GM23338 (cell line): Measurements from ENCODE around the gene SMU1. TPM values are rescaled to one million over a fixed set of nuclear protein-coding genes. Genes with fewer than 3 reads are reported as not detected.

Experiments used
- ATAC-seq: fragments of 200-7000 bp; cut with Tn5 transposase; 3 replicates; pipeline ENCODE4 v1.9.1; 2020
- DNase-seq: peaks from one replicate; pipeline ENCODE4 v3.0.0-alpha.2; 2015; ENCODE audit warnings: low spot score
- H2AFZ ChIP-seq: fragments of 200-600 bp; sonication (generic); 2 replicates; pipeline ENCODE4 v1.8.0; 2016; ENCODE audit warnings: antibody characterized with exemption, mild to moderate bottlenecking, moderate library complexity
- H3F3A ChIP-seq: fragments of 200-600 bp; sonication (generic); replicated peaks from 2 replicates; pipeline ENCODE4 v1.8.0; 2017; ENCODE audit warnings: antibody characterized with exemption, mixed run types, low read depth
- H3K27ac ChIP-seq: fragments of 200-600 bp; sonication (generic); 2 replicates; pipeline ENCODE4 v1.6.1; 2016; ENCODE audit warnings: low read depth
- H3K27me3 ChIP-seq: fragments of 200-600 bp; sonication (generic); 2 replicates; pipeline ENCODE4 v1.8.0; 2016; ENCODE audit warnings: mild to moderate bottlenecking, mixed run types, moderate library complexity; ENCODE audit not compliant: insufficient read depth
- H3K36me3 ChIP-seq: fragments of 200-600 bp; sonication (generic); 2 replicates; pipeline ENCODE4 v1.8.0; 2016; ENCODE audit warnings: mild to moderate bottlenecking; ENCODE audit not compliant: insufficient read depth
- H3K4me1 ChIP-seq: fragments of 200-600 bp; sonication (generic); 2 replicates; pipeline ENCODE4 v1.8.0; 2016; ENCODE audit warnings: mild to moderate bottlenecking, moderate library complexity; ENCODE audit not compliant: insufficient read depth
- H3K4me2 ChIP-seq: fragments of 200-600 bp; sonication (generic); 2 replicates; pipeline ENCODE4 v1.7.1; 2017; ENCODE audit warnings: mixed run types
- H3K4me3 ChIP-seq: fragments of 200-600 bp; sonication (generic); 2 replicates; pipeline ENCODE4 v1.6.1; 2016; ENCODE audit warnings: mixed run types
- H3K79me2 ChIP-seq: fragments of 200-600 bp; sonication (generic); replicated peaks from 2 replicates; pipeline ENCODE4 v1.8.0; 2017; ENCODE audit warnings: mild to moderate bottlenecking; ENCODE audit not compliant: insufficient read depth
- H3K9me2 ChIP-seq: fragments of 200-600 bp; sonication (generic); 2 replicates; pipeline ENCODE4 v1.8.0; 2017; ENCODE audit not compliant: insufficient read depth
- H4K20me1 ChIP-seq: fragments of 200-600 bp; sonication (generic); replicated peaks from 2 replicates; pipeline ENCODE4 v1.8.0; 2017; ENCODE audit warnings: mild to moderate bottlenecking; ENCODE audit not compliant: insufficient read depth
- H3K27ac Mint-ChIP-seq: 2 replicates; pipeline ENCODE4 v1.8.0; 2020; ENCODE audit warnings: inconsistent platforms, mild to moderate bottlenecking, moderate library complexity, mixed read lengths
- H3K27me3 Mint-ChIP-seq: 3 replicates; pipeline ENCODE4 v1.8.0; 2022; ENCODE audit warnings: low read depth, mild to moderate bottlenecking, moderate library complexity, mixed read lengths, inconsistent platforms; ENCODE audit not compliant: insufficient read depth, poor library complexity
- H3K36me3 Mint-ChIP-seq: 3 replicates; pipeline ENCODE4 v1.8.0; 2021; ENCODE audit warnings: low read depth, mild to moderate bottlenecking, inconsistent platforms, moderate library complexity, mixed read lengths
- H3K4me1 Mint-ChIP-seq: 3 replicates; pipeline ENCODE4 v1.8.0; 2020; ENCODE audit warnings: mild to moderate bottlenecking, inconsistent platforms, mixed read lengths
- H3K4me3 Mint-ChIP-seq: 3 replicates; pipeline ENCODE4 v1.8.0; 2021; ENCODE audit warnings: moderate library complexity, mild to moderate bottlenecking, inconsistent platforms, mixed read lengths
- H3K9me3 Mint-ChIP-seq: 3 replicates; pipeline ENCODE4 v1.8.0; 2020; ENCODE audit warnings: moderate library complexity, mild to moderate bottlenecking, inconsistent platforms, mixed read lengths
- POLR2AphosphoS5 ChIP-seq: IDR thresholded peaks from 2 replicates; pipeline ENCODE4 v1.6.1; 2016; ENCODE audit warnings: antibody characterized with exemption, low read depth
- REST ChIP-seq: IDR thresholded peaks from one replicate; pipeline ENCODE4 v1.6.1; 2018; ENCODE audit warnings: antibody characterized with exemption; ENCODE audit not compliant: unreplicated experiment
- STAT1 ChIP-seq: IDR thresholded peaks from one replicate; pipeline ENCODE4 v1.6.1; 2016; ENCODE audit warnings: antibody characterized with exemption; ENCODE audit not compliant: unreplicated experiment
- ZNF114 ChIP-seq: fragments of 250-450 bp; sonication (Bioruptor Pico); IDR thresholded peaks from 2 replicates; pipeline ENCODE4 v1.5.0; 2020; ENCODE audit warnings: mild to moderate bottlenecking, moderate library complexity
- polyA plus RNA-seq: library from polyadenylated mRNA; unstranded; fragments of >200 nt; fragmentation: Nextera tagmentation; extraction: Ambion mirVana; gene quantifications from 2 replicates; pipeline ENCODE4 v1.2.1, GENCODE V29; 2016
- total RNA-seq: library from RNA; depleted of rRNA; stranded (reverse); fragments of >200 nt; shearing (Covaris generic); gene quantifications from 2 replicates; pipeline ENCODE4 v1.2.3, GENCODE V29; 2014
- TF ChIP-seq, protein P1 (sequence below): IDR thresholded peaks from 2 replicates; pipeline ENCODE4 v1.6.1; 2016; ENCODE audit warnings: antibody characterized with exemption

The SMU1 gene
- total and polyA plus RNA-seq, 2 experiments from 2014 or later: 14.3 to 23.8 TPM

DNA sequence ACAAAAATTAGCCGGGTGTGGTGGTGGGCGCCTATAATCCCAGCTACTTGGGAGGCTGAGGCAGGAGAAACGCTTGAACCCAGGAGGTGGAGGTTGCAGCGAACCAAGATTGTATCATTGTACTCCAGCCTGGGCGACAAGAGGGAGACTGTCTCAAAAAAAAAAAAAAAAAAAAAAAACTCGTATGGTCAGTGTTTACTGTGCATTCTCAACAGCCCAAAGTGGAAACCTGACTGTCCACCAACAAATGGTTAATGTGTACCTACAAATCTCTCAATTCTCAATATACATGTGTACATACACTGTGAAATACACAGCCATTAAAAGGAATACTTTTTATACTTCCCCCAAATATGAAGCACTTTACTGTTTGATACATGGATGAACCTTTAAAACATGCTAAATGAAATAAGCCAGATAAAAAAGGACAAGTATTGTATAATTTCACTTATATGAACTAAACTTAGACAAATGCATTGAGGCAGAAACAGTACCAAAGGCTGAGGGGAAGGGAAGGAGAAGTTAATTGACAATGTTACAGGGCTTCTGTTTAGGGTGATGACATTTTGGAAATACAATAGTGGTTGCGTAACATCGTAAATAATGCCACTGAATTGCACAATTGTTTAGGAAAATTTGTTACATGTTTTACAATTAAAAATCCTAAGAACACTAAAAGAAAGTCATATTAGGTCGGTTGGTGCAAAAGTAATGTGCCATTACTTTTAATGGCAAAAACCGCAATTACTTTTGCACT lies 34.9 kb downstream of the SMU1 start (continued):
- TF ChIP-seq REST (no peak), STAT1 (no peak)
- TF ChIP-seq, protein P1, sequence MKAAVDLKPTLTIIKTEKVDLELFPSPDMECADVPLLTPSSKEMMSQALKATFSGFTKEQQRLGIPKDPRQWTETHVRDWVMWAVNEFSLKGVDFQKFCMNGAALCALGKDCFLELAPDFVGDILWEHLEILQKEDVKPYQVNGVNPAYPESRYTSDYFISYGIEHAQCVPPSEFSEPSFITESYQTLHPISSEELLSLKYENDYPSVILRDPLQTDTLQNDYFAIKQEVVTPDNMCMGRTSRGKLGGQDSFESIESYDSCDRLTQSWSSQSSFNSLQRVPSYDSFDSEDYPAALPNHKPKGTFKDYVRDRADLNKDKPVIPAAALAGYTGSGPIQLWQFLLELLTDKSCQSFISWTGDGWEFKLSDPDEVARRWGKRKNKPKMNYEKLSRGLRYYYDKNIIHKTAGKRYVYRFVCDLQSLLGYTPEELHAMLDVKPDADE: no peak

DNA sequence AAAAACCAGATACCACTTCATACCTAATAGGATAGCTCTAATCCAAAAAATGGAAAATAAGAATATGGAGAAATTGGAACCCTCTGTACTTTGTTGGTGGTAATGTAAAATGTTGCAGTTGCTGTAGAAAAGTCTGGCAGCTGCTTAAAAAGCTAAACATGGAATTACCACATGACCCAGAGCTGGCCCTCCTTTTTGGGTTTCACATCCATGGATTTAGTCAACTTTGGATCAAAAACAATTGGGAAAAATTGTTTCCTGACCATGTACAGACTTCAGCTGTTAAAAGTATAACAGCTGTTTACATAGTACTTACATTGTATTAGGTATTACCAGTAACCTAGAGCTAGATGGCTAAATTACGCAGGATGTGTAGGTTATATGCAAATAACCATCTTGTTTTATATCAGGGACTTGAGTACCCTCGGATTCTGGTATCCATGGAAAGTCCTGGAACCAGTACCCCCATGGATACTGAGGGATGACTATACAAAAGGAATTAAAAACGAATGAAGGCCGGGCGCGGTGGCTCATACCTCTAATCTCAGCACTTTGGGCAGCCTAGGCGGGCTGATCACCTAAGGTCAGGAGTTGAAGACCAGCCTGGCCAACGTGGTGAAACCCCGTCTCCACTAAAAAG lies 35.6 kb downstream of the SMU1 start:
- Histone ChIP-seq H3K4me3 (no peak overlapping the region), H4K20me1 (peaks cover 26% of the 10 kb centered on the region), H3K79me2 (no peaks in the 10 kb centered on the region), H3K4me2 (no peak overlapping the region), H3K36me3 (peaks cover 42% of the 10 kb centered on the region), H2AFZ (no peak overlapping the region), H3K27ac (no peak overlapping the region), H3K9me2 (no peaks in the 10 kb centered on the region), H3F3A (peaks cover 27% of the 10 kb centered on the region; the same call in 1 of the 2 replicates), H3K4me1 (peaks cover 16% of the 10 kb centered on the region), H3K27me3 (no peaks in the 10 kb centered on the region)
- no peak for ATAC-seq
- Mint-ChIP-seq H3K27me3 (peaks cover 2% of the 10 kb centered on the region), H3K4me1 (peaks cover 22% of the 10 kb centered on the region), H3K9me3 (no peaks in the 10 kb centered on the region), H3K36me3 (peaks cover 38% of the 10 kb centered on the region), H3K4me3 (no peak overlapping the region), H3K27ac (no peak overlapping the region)
- 0 out of 2 replicates have a peak, but pooled peaks have one; percentile 18 for TF ChIP-seq POLR2AphosphoS5
- TF ChIP-seq ZNF114 (CRISPR knock-in tag): no peak
- no peak for DNase-seq

- peaks cover 68% of the 10 kb centered on the region for H4K20me1 ChIP-seq
- no peak overlapping the region for H3K27ac ChIP-seq
- Mint-ChIP-seq H3K9me3 (no peaks in the 10 kb centered on the region), H3K27ac (no peak overlapping the region), H3K27me3 (no peaks in the 10 kb centered on the region), H3K4me3 (no peak overlapping the region), H3K36me3 (peaks cover 98% of the 10 kb centered on the region), H3K4me1 (0 out of 3 replicates have a peak, but pooled peaks cover 2% of the 10 kb centered on the region)
- no peak overlapping the region for H2AFZ ChIP-seq
- no peaks in the 10 kb centered on the region for H3K4me1 ChIP-seq
- no peak for ATAC-seq
- no peak for DNase-seq
- H3K79me2 ChIP-seq: peaks cover 61% of the 10 kb centered on the region
- peaks cover 96% of the 10 kb centered on the region for H3K36me3 ChIP-seq
- H3K4me2 ChIP-seq: no peak overlapping the region
- TF ChIP-seq, protein P1: no peak
- no peaks in the 10 kb centered on the region for H3K9me2 ChIP-seq
- H3F3A ChIP-seq: peaks cover 15% of the 10 kb centered on the region; the same call in 1 of the 2 replicates
- no peak overlapping the region for H3K4me3 ChIP-seq
- no peaks in the 10 kb centered on the region for H3K27me3 ChIP-seq
Observed at GRCh38 chr9:33032865-33033264, 43.6 kb downstream of the SMU1 start.
